Bronchial epithelial cell (primary cell): ENCODE results near the gene DAAM2. TPM values are rescaled to one million over a fixed set of nuclear protein-coding genes. Genes with fewer than 3 reads are reported as not detected.

ENCODE experiments used
- DNase-seq: peaks from one replicate; pipeline ENCODE4 v3.0.0-alpha.2; 2010; ENCODE audit warnings: low read depth
- FAIRE-seq: peaks from 2 replicates; lab custom pipeline; 2011; peaks lifted over from hg19 to GRCh38; lab: Jason Lieb, UNC
- H3K27me3 ChIP-seq: 2 replicates; pipeline ENCODE4 v1.5.1; 2011; ENCODE audit warnings: low read length; ENCODE audit not compliant: control insufficient read depth, insufficient read depth
- H3K36me3 ChIP-seq: 2 replicates; pipeline ENCODE4 v1.5.1; 2011; ENCODE audit warnings: low read length; ENCODE audit not compliant: control insufficient read depth, insufficient read depth
- H3K4me3 ChIP-seq: 2 replicates; pipeline ENCODE4 v1.5.1; 2011; ENCODE audit warnings: mild to moderate bottlenecking, low read depth, low read length, control low read depth
- total RNA-seq: library from RNA; depleted of rRNA; stranded (reverse); fragments of >200 nt; gene quantifications from 2 replicates; pipeline ENCODE4 v1.2.1, GENCODE V29; 2014
- TF ChIP-seq, protein P1 (sequence below): IDR thresholded peaks from 2 replicates; pipeline ENCODE4 v1.5.1; 2011; ENCODE audit warnings: mild to moderate bottlenecking, moderate library complexity, low read length, control low read depth, inconsistent platforms; ENCODE audit not compliant: insufficient read depth, severe bottlenecking

Gene DAAM2
- total RNA-seq, 1 donor from 2014 or later = under 0.01 TPM

DNA sequence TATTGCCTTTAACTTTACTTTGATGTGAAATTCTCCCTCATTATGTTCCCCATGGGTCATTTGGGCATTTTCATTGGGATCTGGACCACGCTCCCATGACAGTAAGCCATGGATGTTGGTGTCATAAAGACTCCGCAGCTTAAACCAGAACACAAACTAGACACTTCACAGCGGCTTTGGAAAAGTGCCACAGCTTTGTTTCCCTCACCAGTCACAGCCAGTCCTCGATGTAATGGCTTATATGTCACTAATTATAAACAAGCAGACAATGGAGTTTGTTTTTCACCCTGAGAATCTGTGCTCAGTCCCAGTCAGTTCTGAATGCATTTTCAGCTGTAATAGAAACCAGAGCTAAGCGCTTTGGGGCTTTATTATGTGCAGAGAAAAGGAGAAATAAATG, 23.2 kb upstream of the DAAM2 start:
- Histone ChIP-seq H3K27me3 (no peaks in the 10 kb centered on the region), H3K4me3 (no peak overlapping the region), H3K36me3 (no peaks in the 10 kb centered on the region)
- FAIRE-seq (no peak), DNase-seq (no peak)
- TF ChIP-seq, protein P1, sequence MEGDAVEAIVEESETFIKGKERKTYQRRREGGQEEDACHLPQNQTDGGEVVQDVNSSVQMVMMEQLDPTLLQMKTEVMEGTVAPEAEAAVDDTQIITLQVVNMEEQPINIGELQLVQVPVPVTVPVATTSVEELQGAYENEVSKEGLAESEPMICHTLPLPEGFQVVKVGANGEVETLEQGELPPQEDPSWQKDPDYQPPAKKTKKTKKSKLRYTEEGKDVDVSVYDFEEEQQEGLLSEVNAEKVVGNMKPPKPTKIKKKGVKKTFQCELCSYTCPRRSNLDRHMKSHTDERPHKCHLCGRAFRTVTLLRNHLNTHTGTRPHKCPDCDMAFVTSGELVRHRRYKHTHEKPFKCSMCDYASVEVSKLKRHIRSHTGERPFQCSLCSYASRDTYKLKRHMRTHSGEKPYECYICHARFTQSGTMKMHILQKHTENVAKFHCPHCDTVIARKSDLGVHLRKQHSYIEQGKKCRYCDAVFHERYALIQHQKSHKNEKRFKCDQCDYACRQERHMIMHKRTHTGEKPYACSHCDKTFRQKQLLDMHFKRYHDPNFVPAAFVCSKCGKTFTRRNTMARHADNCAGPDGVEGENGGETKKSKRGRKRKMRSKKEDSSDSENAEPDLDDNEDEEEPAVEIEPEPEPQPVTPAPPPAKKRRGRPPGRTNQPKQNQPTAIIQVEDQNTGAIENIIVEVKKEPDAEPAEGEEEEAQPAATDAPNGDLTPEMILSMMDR = no peak

DNA sequence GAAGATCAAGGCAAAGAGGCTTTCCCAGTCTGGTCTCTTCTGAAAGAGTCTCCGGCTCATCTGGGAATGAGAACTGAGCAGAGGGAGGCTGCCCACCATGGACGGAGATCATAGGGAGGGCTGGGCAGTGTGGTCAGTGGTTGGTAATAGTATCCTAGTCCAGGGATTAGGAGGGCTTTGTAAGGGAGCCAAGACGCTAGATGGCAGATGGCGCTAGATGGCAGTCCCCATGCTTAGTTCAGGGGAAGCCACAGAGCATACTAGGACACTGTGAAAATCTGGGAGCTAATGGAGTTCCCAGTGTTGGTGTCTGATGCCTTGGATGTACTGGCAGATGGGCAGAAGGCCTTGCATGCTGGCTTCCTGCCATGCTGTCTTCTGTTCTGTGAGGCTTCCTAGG, 21.7 kb upstream of the DAAM2 start:
- Histone ChIP-seq H3K4me3 (no peak overlapping the region), H3K27me3 (no peaks in the 10 kb centered on the region), H3K36me3 (no peaks in the 10 kb centered on the region)
- DNase-seq (no peak), FAIRE-seq (peak; percentile 18)
- TF ChIP-seq, protein P1 = no peak

DNA sequence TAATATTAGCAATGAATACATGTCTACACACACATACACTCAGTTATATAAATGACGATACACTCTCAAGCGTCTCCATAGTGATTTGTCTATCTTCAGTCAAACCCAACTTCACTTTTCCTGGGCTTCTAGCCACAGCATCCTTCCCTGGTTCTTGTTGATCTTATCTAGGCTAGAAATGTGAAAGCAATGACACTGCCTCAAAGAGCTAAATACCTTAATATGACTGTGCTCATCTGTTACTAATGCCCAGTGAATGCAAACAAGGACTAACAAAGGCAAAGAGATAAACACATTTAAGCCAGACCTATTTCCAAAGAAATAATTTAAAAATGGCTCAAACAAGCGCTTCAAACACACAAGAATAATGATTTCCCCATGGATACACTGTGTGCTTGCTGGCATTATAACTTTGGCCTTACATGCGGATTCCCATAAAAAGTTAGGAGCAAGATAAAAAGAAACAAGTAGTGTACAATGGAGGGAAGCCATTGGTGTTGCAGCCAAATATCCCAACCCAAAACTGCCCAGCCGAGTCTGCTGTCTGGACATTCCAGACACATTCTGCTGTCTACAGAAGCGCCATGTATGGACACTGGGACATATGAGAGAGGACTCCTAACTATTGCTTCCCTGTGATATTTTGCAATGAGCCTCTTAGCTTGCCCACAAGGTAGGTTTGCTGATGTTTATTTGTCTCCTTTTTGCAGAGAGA, 19.5 kb upstream of the DAAM2 start:
- FAIRE-seq (no peak), DNase-seq (no peak)
- TF ChIP-seq, protein P1 = no peak

DNA sequence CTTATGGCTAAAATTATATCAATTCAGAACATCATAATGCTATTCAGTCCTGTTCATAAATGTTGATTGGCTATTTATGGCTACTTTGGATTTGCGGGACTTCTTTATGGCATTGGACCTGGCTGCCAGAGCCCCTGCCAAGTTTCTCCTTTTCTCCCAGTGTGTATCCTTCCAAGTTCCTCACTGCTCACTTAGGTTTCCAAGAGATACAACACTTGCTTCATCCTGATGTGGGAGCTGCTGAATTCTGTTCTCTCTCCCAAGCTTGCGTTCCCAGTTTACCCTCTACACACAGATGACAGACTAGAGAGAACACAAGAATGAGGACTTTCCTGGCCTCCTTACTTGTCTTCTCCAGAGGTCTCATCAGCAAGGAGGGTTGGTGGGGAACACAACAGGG, 18.4 kb upstream of the DAAM2 start:
- DNase-seq (no peak), FAIRE-seq (peak; percentile 58)
- no peaks in the 10 kb centered on the region for H3K36me3 ChIP-seq
- H3K27me3 ChIP-seq = no peaks in the 10 kb centered on the region
- TF ChIP-seq, protein P1 = no peak
- H3K4me3 ChIP-seq = no peak overlapping the region

More for the DNA sequence above, 19.5 kb upstream of the DAAM2 start:
- no peaks in the 10 kb centered on the region for H3K27me3 ChIP-seq
- no peak overlapping the region for H3K4me3 ChIP-seq
- no peaks in the 10 kb centered on the region for H3K36me3 ChIP-seq

DNA sequence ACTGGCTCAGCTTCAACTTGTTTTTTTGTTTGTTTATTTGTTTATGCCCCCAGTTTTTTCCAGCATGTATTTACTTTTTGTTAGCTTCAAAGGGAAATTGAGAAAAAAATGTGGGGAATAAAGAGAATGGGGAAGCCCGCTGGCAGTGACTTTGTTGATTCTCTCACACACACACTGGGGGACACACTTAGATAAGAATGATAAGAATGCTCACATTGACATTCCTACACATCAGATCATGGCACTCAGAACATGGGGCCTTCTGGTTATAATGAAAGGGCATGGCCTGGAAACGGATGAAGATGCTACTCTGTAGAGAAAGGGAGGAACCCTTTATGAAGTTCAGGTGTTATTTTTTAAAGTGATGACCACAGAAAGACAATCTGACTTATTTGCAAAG, 15.6 kb upstream of the DAAM2 start:
- H3K27me3 ChIP-seq = no peaks in the 10 kb centered on the region
- TF ChIP-seq, protein P1 = no peak
- FAIRE-seq = no peak
- H3K4me3 ChIP-seq = no peak overlapping the region
- no peaks in the 10 kb centered on the region for H3K36me3 ChIP-seq
- DNase-seq = no peak

DNA sequence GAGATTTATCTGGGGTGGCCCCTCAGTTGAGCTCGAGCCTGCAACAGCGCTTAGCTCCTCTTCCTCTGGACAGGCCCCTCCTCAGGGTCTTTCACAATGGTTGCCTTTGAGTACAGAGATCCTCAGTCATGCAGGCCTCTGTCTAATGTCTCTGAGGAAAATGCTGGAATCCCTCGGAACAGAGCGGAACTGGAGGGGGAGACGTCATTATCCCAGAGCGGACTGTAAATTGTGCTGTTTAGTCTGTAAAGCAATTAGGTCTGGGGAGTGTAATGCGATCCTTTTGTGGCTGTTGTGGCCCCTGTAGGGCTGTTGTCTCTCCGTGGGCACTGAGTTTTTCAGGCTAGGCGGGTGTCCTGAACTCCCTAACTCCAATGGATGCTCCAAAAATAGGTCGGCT, 15.0 kb upstream of the DAAM2 start:
- no peak overlapping the region for H3K4me3 ChIP-seq
- TF ChIP-seq, protein P1 = no peak
- FAIRE-seq (no peak), DNase-seq (no peak)
- H3K27me3 ChIP-seq = no peaks in the 10 kb centered on the region
- H3K36me3 ChIP-seq = no peaks in the 10 kb centered on the region
